Hepatic stellate cell (primary cell): ENCODE results near the gene PIAS3.

Source experiments
- DNase-seq: peaks from one replicate; pipeline ENCODE4 v3.0.0; 2011; ENCODE audit warnings: low spot score

PIAS3 gene

GRCh38 chr1:145858901-145859490 lies at the start of gene PIAS3:
PIAS3 (minus strand) TSS chr1:145859081; CDS start chr1:145858990, 91 bp downstream.
- peak; percentile 97 for DNase-seq

- DNase-seq, result peak; percentile 45
These were observed 49.8 kb upstream of the PIAS3 start for GRCh38 chr1:145908653-145909052.

GRCh38 chr1:145906954-145907753 lies 48.3 kb upstream of the PIAS3 start:
- no peak for DNase-seq

GRCh38 chr1:145901312-145902021 lies 42.6 kb upstream of the PIAS3 start:
- DNase-seq, result no peak

GRCh38 chr1:145898756-145899155 lies 39.9 kb upstream of the PIAS3 start:
- DNase-seq, result no peak

GRCh38 chr1:145897969-145898368 lies 39.1 kb upstream of the PIAS3 start:
- DNase-seq, result no peak

GRCh38 chr1:145895471-145895870 lies 36.6 kb upstream of the PIAS3 start:
- no peak for DNase-seq

GRCh38 chr1:145893306-145894055 lies 34.6 kb upstream of the PIAS3 start:
- DNase-seq, result no peak

GRCh38 chr1:145892486-145893087 lies 33.7 kb upstream of the PIAS3 start:
- no peak for DNase-seq

- peak; percentile 95 for DNase-seq
These were observed 33.0 kb upstream of the PIAS3 start for GRCh38 chr1:145891587-145892485.

- no peak for DNase-seq
These were observed 32.3 kb upstream of the PIAS3 start for GRCh38 chr1:145891143-145891542.

- no peak for DNase-seq
These were observed 30.8 kb upstream of the PIAS3 start for GRCh38 chr1:145889722-145890121.

GRCh38 chr1:145887631-145888030 lies 28.8 kb upstream of the PIAS3 start:
- no peak for DNase-seq

GRCh38 chr1:145886816-145887215 lies 27.9 kb upstream of the PIAS3 start:
- no peak for DNase-seq

- no peak for DNase-seq
These were observed 27.5 kb upstream of the PIAS3 start for GRCh38 chr1:145886390-145886789.

GRCh38 chr1:145885738-145886287 lies 26.9 kb upstream of the PIAS3 start, which contains the start of gene ANKRD35:
ANKRD35 (minus strand) TSS chr1:145885866; CDS start chr1:145885758, 108 bp downstream.
- peak; percentile 96 for DNase-seq

- peak; percentile 70 for DNase-seq
These were observed 25.8 kb upstream of the PIAS3 start for GRCh38 chr1:145884675-145885074.

- DNase-seq, result no peak
These were observed 20.9 kb upstream of the PIAS3 start for GRCh38 chr1:145879775-145880174.

GRCh38 chr1:145878724-145879123 lies 19.8 kb upstream of the PIAS3 start:
- peak; percentile 39 for DNase-seq

- DNase-seq, result no peak
These were observed 19.1 kb upstream of the PIAS3 start for GRCh38 chr1:145877923-145878486.
